Spleen (tissue), 11 donors: ENCODE results near the gene C1QTNF9. TPM values are rescaled to one million over a fixed set of nuclear protein-coding genes. Genes with fewer than 3 reads are reported as not detected.

Experiments used
- DNase-seq: peaks from one replicate; pipeline ENCODE4 v3.0.0-alpha.2; 2020
- H3K27ac ChIP-seq, 8 donors: fragments of 200-600 bp; sonication (generic) in 7 of 8; 1 replicate in 4 of 8; 2 replicates in 4 of 8; pipeline versions ENCODE4 v1.5.0 to v1.8.0; 2016 to 2021; ENCODE audit warnings: inconsistent platforms in 4 of 8, mild to moderate bottlenecking in 4 of 8, moderate library complexity in 1 of 8
- H3K27me3 ChIP-seq, 7 donors: fragments of 200-600 bp; sonication (generic) in 6 of 7; replicated peaks in 1 of 7; 1 replicate in 4 of 7; 2 replicates in 3 of 7; pipeline versions ENCODE4 v1.5.0 to v1.8.0; 2016 to 2021; ENCODE audit warnings: inconsistent platforms in 3 of 7, mild to moderate bottlenecking in 1 of 7
- H3K36me3 ChIP-seq, 6 donors: fragments of 200-600 bp; sonication (generic) in 5 of 6; 1 replicate in 4 of 6; 2 replicates in 2 of 6; pipeline versions ENCODE4 v1.5.0 to v1.8.0; 2016 to 2021; ENCODE audit warnings: inconsistent platforms in 2 of 6
- H3K4me1 ChIP-seq, 6 donors: fragments of 200-600 bp; sonication (generic) in 5 of 6; 1 replicate in 3 of 6; 2 replicates in 3 of 6; pipeline versions ENCODE4 v1.5.0 to v1.8.0; 2016 to 2021; ENCODE audit warnings: inconsistent platforms in 3 of 6
- H3K4me3 ChIP-seq, 8 donors: fragments of 200-600 bp; sonication (generic) in 7 of 8; 1 replicate in 4 of 8; 2 replicates in 4 of 8; pipeline versions ENCODE4 v1.5.0 to v1.8.0; 2016 to 2021; ENCODE audit warnings: inconsistent platforms in 4 of 8, mild to moderate bottlenecking in 4 of 8, moderate library complexity in 2 of 8
- H3K9me3 ChIP-seq, 8 donors: fragments of 200-600 bp; sonication (generic) in 7 of 8; 1 replicate in 4 of 8; 2 replicates in 4 of 8; pipeline versions ENCODE4 v1.5.0 to v1.8.0; 2016 to 2021; ENCODE audit warnings: inconsistent platforms in 4 of 8
- CTCF ChIP-seq, 11 experiments: fragments of 200-600 bp in 7 of 11; fragments of 450-650 bp in 4 of 11; sonication (generic) in 4 of 11; IDR thresholded peaks in 8 of 11; conservative IDR thresholded peaks in 3 of 11; 1 replicate in 7 of 11; 2 replicates in 4 of 11; pipeline versions ENCODE4 v1.4.0 to v1.8.0; 2016 to 2021; ENCODE audit warnings: antibody characterized with exemption in 11 of 11, inconsistent platforms in 4 of 11, mild to moderate bottlenecking in 1 of 11
- POLR2A ChIP-seq, 3 donors: fragments of 450-650 bp; IDR thresholded peaks; one replicate each; pipeline ENCODE4 v1.5.1; 2017; ENCODE audit warnings: antibody characterized with exemption in 3 of 3, mild to moderate bottlenecking in 1 of 3
- POLR2AphosphoS5 ChIP-seq, 3 donors: sonication (generic); formaldehyde crosslinking; IDR thresholded peaks; one replicate each; pipeline ENCODE4 v1.5.1; 2017; ENCODE audit warnings: antibody characterized with exemption in 3 of 3
- WGBS, 5 donors: extraction: QIAGEN DNeasy Blood & Tissue Kit in 3 of 5; methylation state at CpG; one replicate each; pipeline versions ENCODE4 v1.1.5 to v1.1.7; 2013 to 2018; 5-methylcytosine and 5-hydroxymethylcytosine counted together
- intact Hi-C: fragments of 100-400 bp; cut with DNase I; formaldehyde crosslinking; loops from one replicate; pipeline ENCODE4 v1.15.0; 2023; ENCODE audit warnings: low total_unique reads
- polyA plus RNA-seq, 3 donors: library from polyadenylated mRNA; stranded (reverse); fragments of 200-250 nt; gene quantifications; one replicate each; pipeline ENCODE4 v1.2.1, GENCODE V29; 2013
- total RNA-seq, 7 donors: library from RNA; depleted of rRNA in 3 of 7; stranded (reverse); fragments of >200 nt in 3 of 7; fragmentation: NEBNext Ultra II Directional in 4 of 7; extraction: Animal tissue kit (Norgen Biotek cat#: 25700) in 4 of 7; gene quantifications; one replicate each; pipeline versions ENCODE4 v1.1.0 to v1.2.1, GENCODE V29; 2016 to 2021
- donor health status: healthy with polysubstance abuse.
- donor health status: DM: no; HTN: no; CAD: no; lungs with moderate emphysema.
- donor health status: DM: no; HTN: no; CAD: no.
- donor health status: Bipolar disorder and iron deficiency.
- donor health status: healthy.
- donor health status: DM: no; HTN: no; CAD: no.
- donor health status: DM: yes; HTN: yes; CAD: no.

C1QTNF9 gene
- total and polyA plus RNA-seq, 10 donors = 0.15 to 0.72 (median 0.35) TPM; not detected in 5

- TF ChIP-seq CTCF (IDR thresholded peaks at IDR 0.05 in 8 of 11, conservative IDR thresholded peaks at IDR 0.05 in 3 of 11) (peak in 8 of 11 experiments; percentile 20 to 96 (median 68)), POLR2AphosphoS5 (IDR thresholded peaks at IDR 0.05) (peak; percentile 73 to 93 (median 92)), POLR2A (IDR thresholded peaks at IDR 0.05) (peak; percentile 62 to 97 (median 65))
- Histone ChIP-seq H3K9me3 (no peaks in the 10 kb centered on the region), H3K27me3 (no peaks in the 10 kb centered on the region), H3K4me3 (peak overlapping the region; percentile 22 to 69 (median 42)), H3K36me3 (no peaks in the 10 kb centered on the region), H3K27ac (peak overlapping the region; percentile 80 to 96 (median 93)), H3K4me1 (peaks cover 64 to 100% (median 95%) of the 10 kb centered on the region in 6 donors)
- WGBS, 5 donors = 0 to 1% (median 1%) methylated on average over 10 of the region's 10 CpGs
- intact Hi-C loops = no loop called here
- DNase-seq = peak; percentile 93
Observed at GRCh38 chr13:24270639-24271141, 38.7 kb upstream of the C1QTNF9 start.

- H3K4me1 ChIP-seq = peaks cover 64 to 100% (median 96%) of the 10 kb centered on the region in 6 donors
- peak overlapping the region; percentile 22 to 69 (median 42) for H3K4me3 ChIP-seq
- TF ChIP-seq CTCF (IDR thresholded peaks at IDR 0.05 in 8 of 11, conservative IDR thresholded peaks at IDR 0.05 in 3 of 11) = no peak
- TF ChIP-seq POLR2AphosphoS5 (IDR thresholded peaks at IDR 0.05) = no peak
- no peak for TF ChIP-seq POLR2A (IDR thresholded peaks at IDR 0.05)
- no peaks in the 10 kb centered on the region for H3K9me3 ChIP-seq
- no peaks in the 10 kb centered on the region for H3K36me3 ChIP-seq
- H3K27ac ChIP-seq = peak overlapping the region; percentile 80 to 96 (median 93)
- intact Hi-C loops = no loop called here
- 0 to 4% (median 2%) methylated on average over 1 of the region's 1 CpG for WGBS, 5 donors
- H3K27me3 ChIP-seq = no peaks in the 10 kb centered on the region
- DNase-seq = no peak
Observed at GRCh38 chr13:24271231-24271600, 38.2 kb upstream of the C1QTNF9 start.

GRCh38 chr13:24271601-24272451 lies 37.6 kb upstream of the C1QTNF9 start:
- peak overlapping the region; percentile 22 to 69 (median 42) for H3K4me3 ChIP-seq
- peaks cover 64 to 100% (median 97%) of the 10 kb centered on the region in 6 donors for H3K4me1 ChIP-seq
- H3K27me3 ChIP-seq = no peaks in the 10 kb centered on the region
- 4 to 7% (median 5%) methylated on average over 18 to 25 of the region's 25 CpGs for WGBS, 5 donors
- H3K9me3 ChIP-seq = no peaks in the 10 kb centered on the region
- TF ChIP-seq POLR2A (IDR thresholded peaks at IDR 0.05) (peak in 1 of 3 donors; percentile 56), CTCF (IDR thresholded peaks at IDR 0.05 in 8 of 11, conservative IDR thresholded peaks at IDR 0.05 in 3 of 11) (no peak), POLR2AphosphoS5 (IDR thresholded peaks at IDR 0.05) (peak; percentile 93 to 95 (median 94))
- H3K27ac ChIP-seq = peak overlapping the region; percentile 80 to 96 (median 93)
- no peaks in the 10 kb centered on the region for H3K36me3 ChIP-seq
- intact Hi-C loops = no loop called here
- peak; percentile 93 for DNase-seq
